CD4-positive, alpha-beta memory T cell (primary cell): ENCODE results near the gene ANKRD35. TPM values are rescaled to one million over a fixed set of nuclear protein-coding genes. Genes with fewer than 3 reads are reported as not detected.
"Not testable (repeated sequence)": the region's sequence is repeated elsewhere in the genome, so short reads cannot be mapped to it uniquely, and the experiment has no call there.

Experiments
- CTCF ChIA-PET: fragments of 350-600 bp; sonication (Branson Sonifier 250); formaldehyde crosslinking; loops from one replicate; lab custom pipeline; 2021; ENCODE audit warnings: inconsistent platforms; ENCODE audit not compliant: partially characterized antibody; lab: Charles Lee
- POLR2A ChIA-PET: fragments of 350-600 bp; sonication (Branson Sonifier 250); formaldehyde crosslinking; loops from one replicate; lab custom pipeline; 2021; ENCODE audit not compliant: partially characterized antibody; lab: Charles Lee
- DNase-seq, 5 donors: peaks; one replicate each; pipeline versions ENCODE4 v3.0.0 to v3.0.0-alpha.2; 2020 to 2022; ENCODE audit warnings: mixed read lengths in 1 of 5
- H3K27ac ChIP-seq: one replicate; pipeline ENCODE4 v1.7.0; 2013; ENCODE audit warnings: low read depth, low read length
- H3K27me3 ChIP-seq: 2 replicates; pipeline ENCODE4 v1.7.0; 2013; ENCODE audit warnings: mild to moderate bottlenecking, low read length, moderate library complexity; ENCODE audit not compliant: insufficient read depth
- H3K36me3 ChIP-seq: 2 replicates; pipeline ENCODE4 v1.7.0; 2013; ENCODE audit warnings: mild to moderate bottlenecking, low read length, moderate library complexity; ENCODE audit not compliant: insufficient read depth
- H3K4me1 ChIP-seq: 2 replicates; pipeline ENCODE4 v1.7.0; 2013; ENCODE audit warnings: mild to moderate bottlenecking, low read length, moderate library complexity; ENCODE audit not compliant: insufficient read depth
- H3K4me3 ChIP-seq, 2 donors: one replicate each; pipeline ENCODE4 v1.7.0; 2013; ENCODE audit warnings: low read length in 2 of 2, mild to moderate bottlenecking in 1 of 2
- H3K9me3 ChIP-seq, 2 donors: one replicate each; pipeline ENCODE4 v1.7.0; 2013; ENCODE audit warnings: low read length in 2 of 2, control low read depth in 1 of 2; ENCODE audit not compliant: control insufficient read depth in 1 of 2
- H3K27ac Mint-ChIP-seq, 7 donors: one replicate each; pipeline ENCODE4 v1.8.0; 2020 to 2021; ENCODE audit warnings: mixed read lengths in 7 of 7, mild to moderate bottlenecking in 6 of 7, inconsistent platforms in 3 of 7, moderate library complexity in 3 of 7
- H3K27me3 Mint-ChIP-seq, 2 donors: one replicate each; pipeline ENCODE4 v1.8.0; 2020 to 2021; ENCODE audit warnings: mixed read lengths in 2 of 2
- H3K36me3 Mint-ChIP-seq, 2 donors: one replicate each; pipeline ENCODE4 v1.8.0; 2020 to 2021; ENCODE audit warnings: mixed read lengths in 2 of 2, inconsistent platforms in 1 of 2, mild to moderate bottlenecking in 1 of 2
- H3K4me1 Mint-ChIP-seq, 4 donors: one replicate each; pipeline ENCODE4 v1.8.0; 2020 to 2021; ENCODE audit warnings: mixed read lengths in 4 of 4, mild to moderate bottlenecking in 1 of 4
- H3K4me3 Mint-ChIP-seq, 8 donors: one replicate each; pipeline ENCODE4 v1.8.0; 2020 to 2021; ENCODE audit warnings: mixed read lengths in 8 of 8, mild to moderate bottlenecking in 7 of 8, moderate library complexity in 6 of 8, inconsistent platforms in 3 of 8
- H3K9me3 Mint-ChIP-seq, 8 donors: one replicate each; pipeline ENCODE4 v1.8.0; 2020 to 2021; ENCODE audit warnings: mixed read lengths in 8 of 8, mild to moderate bottlenecking in 5 of 8, inconsistent platforms in 3 of 8, moderate library complexity in 1 of 8
- intact Hi-C: fragments of 100-400 bp; cut with micrococcal nuclease; formaldehyde crosslinking; loops from one replicate; pipeline ENCODE4 v1.15.1; 2023
- polyA plus RNA-seq, 2 donors: library from polyadenylated mRNA; unstranded; fragments of 300-500 nt; fragmentation: Illumina TruSeq; gene quantifications; one replicate each; pipeline ENCODE4 v1.2.3, GENCODE V29; 2021
- total RNA-seq, 2 experiments: library from RNA; stranded (reverse); gene quantifications; one replicate each; pipeline ENCODE4 v1.2.3, GENCODE V29; 2021

The ANKRD35 gene
- total and polyA plus RNA-seq, 4 experiments from 2014 or later, result 0.34 TPM; not detected in 3

DNA sequence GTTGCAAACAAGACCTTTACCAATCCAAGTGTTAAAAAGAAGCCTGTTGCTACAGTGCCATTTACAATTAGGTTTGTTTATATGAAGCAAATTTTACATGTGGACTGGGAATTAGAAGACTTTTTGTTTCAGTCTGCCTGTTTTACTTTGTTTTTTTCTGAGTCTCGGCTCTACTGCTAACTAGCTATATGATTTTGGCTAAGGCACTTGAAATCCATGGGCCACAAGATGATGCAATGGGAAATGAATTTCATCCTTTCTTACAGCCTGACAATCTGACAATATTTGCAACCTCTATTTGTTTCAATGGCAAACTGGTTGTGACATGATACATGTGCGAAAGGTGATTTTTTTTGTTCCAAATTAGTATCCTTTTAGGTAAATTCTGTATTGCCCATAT is 36.6 kb upstream of the ANKRD35 start:
- DNase-seq, result no peak
- H3K9me3 Mint-ChIP-seq, result no peaks in the 10 kb centered on the region
- ChIA-PET CTCF (interaction anchor here (1.4 kb wide), 1 partner anchor 77 kb away, joined by 4 read pairs; the partner anchor contains the start of gene NUDT17), POLR2A (interaction anchor here (1.6 to 1.9 kb wide), 2 partner anchors 36 to 77 kb away, joined by 4 to 12 read pairs; partner anchors contain the start of genes LIX1L and NUDT17)
- peaks cover 15 to 35% (median 27%) of the 10 kb centered on the region in 4 donors for H3K4me1 Mint-ChIP-seq
- H3K36me3 Mint-ChIP-seq, result peaks cover 12 to 15% of the 10 kb centered on the region in 2 donors
- H3K4me3 Mint-ChIP-seq, result no peak overlapping the region
- Histone ChIP-seq H3K4me1 (peaks cover 33% of the 10 kb centered on the region), H3K36me3 (peaks cover 15% of the 10 kb centered on the region), H3K27me3 (no peaks in the 10 kb centered on the region), H3K9me3 (no peaks in the 10 kb centered on the region), H3K4me3 (no peak overlapping the region), H3K27ac (no peak overlapping the region)
- H3K27me3 Mint-ChIP-seq, result no peaks in the 10 kb centered on the region
- H3K27ac Mint-ChIP-seq, result no peak overlapping the region
- intact Hi-C loops, result no loop called here

GRCh38 chr1:145920297-145920696 is 34.6 kb upstream of the ANKRD35 start:
- H3K9me3 Mint-ChIP-seq, H3K4me3 ChIP-seq, H3K27me3 ChIP-seq, intact Hi-C loops, H3K9me3 ChIP-seq, CTCF ChIA-PET, DNase-seq, H3K27ac ChIP-seq, H3K27me3 Mint-ChIP-seq: not testable (repeated sequence)
- peak overlapping the region in 6 of 7 donors; percentile 14 to 96 (median 74) for H3K27ac Mint-ChIP-seq
- Histone ChIP-seq H3K36me3 (peaks cover 11% of the 10 kb centered on the region), H3K4me1 (peaks cover 28% of the 10 kb centered on the region)
- H3K36me3 Mint-ChIP-seq, result peaks cover 16 to 29% of the 10 kb centered on the region in 2 donors
- H3K4me1 Mint-ChIP-seq, result peaks cover 20 to 45% (median 34%) of the 10 kb centered on the region in 4 donors
- peak overlapping the region in 7 of 8 donors; percentile 60 to 96 (median 90) for H3K4me3 Mint-ChIP-seq
- POLR2A ChIA-PET, result interaction anchor here (1.3 to 4.9 kb wide), 4 partner anchors 34 to 59 kb away, joined by 3 to 61 read pairs (median 30); partner anchors contain the start of genes ANKRD34A, LIX1L and POLR3GL

- H3K27ac ChIP-seq, result peak overlapping the region; percentile 79
- H3K4me3 ChIP-seq, result peak overlapping the region; percentile 90 to 96
- Mint-ChIP-seq H3K36me3 (peaks cover 23 to 34% of the 10 kb centered on the region in 2 donors), H3K27me3 (no peaks in the 10 kb centered on the region), H3K27ac (peak overlapping the region; percentile 91 to 97 (median 95)), H3K4me1 (peaks cover 23 to 45% (median 35%) of the 10 kb centered on the region in 4 donors), H3K4me3 (peak overlapping the region; percentile 89 to 96 (median 92)), H3K9me3 (no peaks in the 10 kb centered on the region)
- peak in 1 of 5 donors; percentile 3 for DNase-seq
- ChIA-PET CTCF (interaction anchor here (0.9 to 2.2 kb wide), 8 partner anchors 8 to 74 kb away, joined by 3 to 10 read pairs (median 4); partner anchors contain the start of genes ANKRD34A, NUDT17, PIAS3 and POLR3GL), POLR2A (interaction anchor here (1.0 to 4.9 kb wide), 27 partner anchors 8 to 119 kb away, joined by 3 to 83 read pairs (median 6); partner anchors contain the start of genes ANKRD34A, ANKRD35, LIX1L and NUDT17)
- no peaks in the 10 kb centered on the region for H3K9me3 ChIP-seq
- peaks cover 11% of the 10 kb centered on the region for H3K36me3 ChIP-seq
- intact Hi-C loops, result loop anchor here (1.0 to 5.0 kb wide), 4 partner anchors 8 to 78 kb away; partner anchors contain the start of genes LIX1L, PIAS3 and RBM8A
- H3K4me1 ChIP-seq, result peaks cover 28% of the 10 kb centered on the region
- no peaks in the 10 kb centered on the region for H3K27me3 ChIP-seq
Observed at GRCh38 chr1:145918992-145919939, 33.6 kb upstream of the ANKRD35 start.

GRCh38 chr1:145918144-145918991 is 32.7 kb upstream of the ANKRD35 start, which contains the start of gene PEX11B:
PEX11B (minus strand) TSS chr1:145918717; CDS start chr1:145918688, 29 bp downstream.
- peak; percentile 90 to 96 (median 92) for DNase-seq
- Mint-ChIP-seq H3K27ac (peak within 1 kb of the TSS; percentile 91 to 97 (median 95)), H3K4me3 (peak within 1 kb of the TSS; percentile 89 to 96 (median 92)), H3K27me3 (no peaks in the 10 kb centered on the region), H3K4me1 (peaks cover 24 to 45% (median 35%) of the 10 kb centered on the region in 4 donors), H3K36me3 (peaks cover 28 to 39% of the 10 kb centered on the region in 2 donors), H3K9me3 (no peaks in the 10 kb centered on the region)
- Histone ChIP-seq H3K4me1 (peaks cover 28% of the 10 kb centered on the region), H3K27ac (peak within 1 kb of the TSS; percentile 79), H3K36me3 (peaks cover 9% of the 10 kb centered on the region), H3K27me3 (no peaks in the 10 kb centered on the region), H3K9me3 (no peaks in the 10 kb centered on the region), H3K4me3 (peak within 1 kb of the TSS; percentile 90 to 96)
- ChIA-PET POLR2A (interaction anchor here (0.6 to 4.9 kb wide), 29 partner anchors 9 to 119 kb away, joined by 3 to 83 read pairs (median 6); partner anchors contain the start of genes ANKRD34A, ANKRD35, ITGA10 and LIX1L), CTCF (interaction anchor here (0.6 to 5.5 kb wide), 9 partner anchors 9 to 115 kb away, joined by 3 to 45 read pairs (median 4); partner anchors contain the start of genes NUDT17, PIAS3 and RBM8A)
- intact Hi-C loops, result loop anchor here (1.0 to 5.0 kb wide), 4 partner anchors 9 to 79 kb away; partner anchors contain the start of genes LIX1L, PIAS3 and RBM8A

GRCh38 chr1:145917595-145917994 is 31.9 kb upstream of the ANKRD35 start:
- peak overlapping the region; percentile 79 for H3K27ac ChIP-seq
- no peaks in the 10 kb centered on the region for H3K27me3 Mint-ChIP-seq
- peak overlapping the region; percentile 79 to 96 for H3K4me3 ChIP-seq
- no peaks in the 10 kb centered on the region for H3K27me3 ChIP-seq
- POLR2A ChIA-PET, result interaction anchor here (1.1 to 4.9 kb wide), 13 partner anchors 8 to 120 kb away, joined by 5 to 83 read pairs (median 13); partner anchors contain the start of genes ANKRD34A, ANKRD35, ITGA10 and LIX1L
- CTCF ChIA-PET, result interaction anchor here (0.6 to 5.5 kb wide), 4 partner anchors 54 to 116 kb away, joined by 3 to 45 read pairs (median 6); partner anchors contain the start of gene NUDT17
- H3K9me3 ChIP-seq, result no peaks in the 10 kb centered on the region
- DNase-seq, result no peak
- peaks cover 7% of the 10 kb centered on the region for H3K36me3 ChIP-seq
- H3K27ac Mint-ChIP-seq, result peak overlapping the region; percentile 91 to 97 (median 95)
- peak overlapping the region; percentile 89 to 96 (median 92) for H3K4me3 Mint-ChIP-seq
- intact Hi-C loops, result loop anchor here (5.0 kb wide), 1 partner anchor 40 kb away; the partner anchor contains the start of gene LIX1L
- H3K36me3 Mint-ChIP-seq, result peaks cover 31 to 40% of the 10 kb centered on the region in 2 donors
- no peaks in the 10 kb centered on the region for H3K9me3 Mint-ChIP-seq
- peaks cover 28% of the 10 kb centered on the region for H3K4me1 ChIP-seq
- H3K4me1 Mint-ChIP-seq, result peaks cover 26 to 45% (median 35%) of the 10 kb centered on the region in 4 donors

GRCh38 chr1:145916745-145917144 is 31.1 kb upstream of the ANKRD35 start:
- peaks cover 26 to 45% (median 35%) of the 10 kb centered on the region in 4 donors for H3K4me1 Mint-ChIP-seq
- intact Hi-C loops, result loop anchor here (5.0 kb wide), 1 partner anchor 41 kb away; the partner anchor contains the start of gene LIX1L

More at GRCh38 chr1:145916745-145917144, 31.1 kb upstream of the ANKRD35 start:
- Mint-ChIP-seq H3K27ac (peak overlapping the region in 6 of 7 donors; percentile 67 to 93 (median 86)), H3K27me3 (no peaks in the 10 kb centered on the region), H3K4me3 (peak overlapping the region; percentile 39 to 95 (median 86)), H3K9me3 (no peaks in the 10 kb centered on the region), H3K36me3 (peaks cover 38 to 49% of the 10 kb centered on the region in 2 donors)
- Histone ChIP-seq H3K27ac (no peak overlapping the region), H3K4me1 (peaks cover 28% of the 10 kb centered on the region), H3K9me3 (no peaks in the 10 kb centered on the region), H3K27me3 (no peaks in the 10 kb centered on the region), H3K36me3 (peaks cover 12% of the 10 kb centered on the region), H3K4me3 (no peak overlapping the region)
- ChIA-PET CTCF (interaction anchor here (1.2 to 5.5 kb wide), 4 partner anchors 9 to 70 kb away, joined by 4 to 45 read pairs (median 5); partner anchors contain the start of genes NUDT17 and PIAS3), POLR2A (interaction anchor here (1.0 to 4.9 kb wide), 4 partner anchors 10 to 72 kb away, joined by 3 to 83 read pairs (median 32); partner anchors contain the start of genes ANKRD34A, NUDT17, PIAS3 and POLR3GL)
- DNase-seq, result no peak
